CD4-positive, alpha-beta T cell treated with Interferon gamma for 1 hour (primary cell): Measurements from ENCODE around the gene EQTN.
"Not testable (repeated sequence)": the region's sequence is repeated elsewhere in the genome, so short reads cannot be mapped to it uniquely, and the experiment has no call there.

ENCODE experiments used
- DNase-seq: peaks from one replicate; pipeline ENCODE4 v3.0.0-alpha.2; 2020

Gene EQTN

GRCh38 chr9:27292659-27293405, 4.1 kb downstream of the EQTN start:
- no peak for DNase-seq

- no peak for DNase-seq
Measured at GRCh38 chr9:27291292-27291691, 5.7 kb downstream of the EQTN start.

DNA sequence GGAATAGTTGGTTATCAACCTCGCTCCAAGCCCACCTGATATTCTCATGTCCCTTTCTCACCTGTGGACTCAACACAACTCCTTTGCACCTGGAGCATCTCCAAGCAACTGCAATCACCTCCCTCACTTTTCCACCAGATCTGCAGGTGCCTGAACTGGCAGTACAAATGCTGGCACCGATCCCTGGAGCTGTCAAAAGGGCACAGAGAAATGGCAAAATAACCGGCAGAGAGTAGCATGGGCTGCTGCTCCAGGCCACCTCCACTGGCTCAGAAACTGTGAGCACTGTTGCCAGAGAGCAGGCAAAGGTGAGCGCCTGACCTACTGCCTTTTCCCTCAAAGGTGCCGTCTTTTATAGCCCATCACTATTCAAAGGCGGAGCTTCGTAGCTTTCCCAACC, 14.7 kb downstream of the EQTN start:
- DNase-seq, result no peak

DNA sequence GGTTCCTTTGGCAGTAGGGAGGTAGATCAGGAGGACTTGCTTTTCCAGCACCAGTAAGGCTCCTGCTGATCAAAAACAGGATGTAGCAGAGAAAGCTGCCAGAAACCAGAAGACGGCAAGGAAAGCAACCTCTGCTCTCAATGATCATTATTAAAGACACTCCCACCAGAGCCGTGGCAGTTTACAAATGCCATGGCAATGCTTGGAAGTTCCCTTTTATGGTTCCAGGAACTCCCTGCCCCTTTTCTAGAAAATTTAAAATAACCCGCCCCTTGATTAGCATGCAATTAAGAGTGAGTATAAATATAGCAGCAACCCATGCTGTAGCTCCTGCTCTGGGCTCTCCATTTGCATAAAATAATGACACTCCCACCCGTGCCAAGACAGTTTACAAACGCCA, 16.1 kb downstream of the EQTN start:
- peak; percentile 2 for DNase-seq

GRCh38 chr9:27280249-27280648, 16.7 kb downstream of the EQTN start:
- DNase-seq, result no peak

- no peak for DNase-seq
Measured at GRCh38 chr9:27279611-27280010, 17.3 kb downstream of the EQTN start.

GRCh38 chr9:27278374-27278773, 18.6 kb downstream of the EQTN start:
- DNase-seq, result no peak

- DNase-seq, result no peak
Measured at GRCh38 chr9:27276193-27277030, 20.5 kb downstream of the EQTN start.

GRCh38 chr9:27273186-27273585, 23.8 kb downstream of the EQTN start:
- DNase-seq, result no peak

GRCh38 chr9:27272103-27272502, 24.8 kb downstream of the EQTN start:
- no peak for DNase-seq

GRCh38 chr9:27261517-27262211, 35.3 kb downstream of the EQTN start:
- DNase-seq, result no peak

- no peak for DNase-seq
Measured at GRCh38 chr9:27260789-27261516, 36.0 kb downstream of the EQTN start.

DNA sequence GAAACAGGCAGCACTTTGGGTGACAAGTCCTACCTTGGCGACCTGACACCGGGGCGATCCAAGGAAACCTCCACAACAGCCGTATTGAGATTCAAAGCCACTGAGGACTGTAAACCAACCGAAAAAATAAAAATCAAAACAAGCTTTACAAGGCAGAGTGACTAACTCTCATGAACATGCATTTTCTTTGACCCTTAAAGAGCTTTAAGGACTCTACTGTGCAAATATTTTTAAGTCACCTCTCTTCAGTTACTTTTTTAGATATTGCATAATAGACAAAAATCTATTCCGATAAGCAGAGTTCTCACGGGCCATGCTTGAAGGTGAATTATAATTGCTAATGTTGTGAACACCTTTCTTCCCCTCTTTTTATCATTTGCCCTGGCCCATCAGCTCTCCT, 38.3 kb downstream of the EQTN start:
- DNase-seq, result no peak

- DNase-seq, result no peak
Measured at GRCh38 chr9:27248702-27249101, 48.2 kb downstream of the EQTN start.

- no peak for DNase-seq
Measured at GRCh38 chr9:27247756-27248155, 49.2 kb downstream of the EQTN start.

DNA sequence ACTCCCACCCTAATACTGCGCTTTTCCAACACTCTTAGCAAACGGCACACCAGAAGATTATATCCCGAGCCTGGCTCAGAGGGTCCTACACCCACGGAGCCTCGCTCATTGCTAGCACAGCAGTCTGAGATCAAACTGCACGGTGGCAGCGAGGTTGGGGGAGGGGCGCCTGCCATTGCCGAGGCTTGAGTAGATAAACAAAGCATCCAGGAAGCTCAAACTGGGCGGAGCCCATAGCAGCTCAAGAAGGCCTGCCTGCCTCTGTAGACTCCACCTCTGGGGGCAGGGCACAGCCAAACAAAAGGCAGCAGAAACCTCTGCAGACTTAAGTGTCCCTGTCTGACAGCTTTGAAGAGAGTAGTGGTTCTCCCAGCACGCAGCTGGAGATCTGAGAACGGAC, 57.3 kb downstream of the EQTN start:
- not testable (repeated sequence) for DNase-seq
